Germinal center (tissue), 1 donor: ENCODE measurements around the gene MAML3.

Experiments
- DNase-seq: peaks from one replicate; pipeline ENCODE4 v3.0.0; 2012; ENCODE audit warnings: mixed read lengths, low spot score

Gene MAML3

DNA sequence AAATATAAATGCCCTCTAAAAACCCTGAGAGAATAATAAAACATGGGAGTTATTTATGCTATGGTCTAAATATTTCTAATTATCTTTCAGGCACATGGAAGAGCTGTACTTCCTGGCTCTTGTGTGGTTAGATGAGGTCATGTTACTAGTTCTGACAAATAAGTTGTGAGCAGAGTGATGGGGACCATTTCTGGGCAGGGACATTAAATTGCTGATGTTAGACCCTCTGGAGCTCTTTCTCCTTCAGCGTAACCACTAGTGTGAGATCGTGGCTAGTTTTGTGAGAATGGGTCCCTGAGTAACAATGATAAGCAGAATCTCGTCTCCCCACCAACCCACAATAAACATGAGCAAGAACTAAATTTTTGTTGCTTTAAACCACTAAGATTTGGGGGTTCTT, 108.0 kb downstream of the MAML3 start:
- no peak for DNase-seq

DNA sequence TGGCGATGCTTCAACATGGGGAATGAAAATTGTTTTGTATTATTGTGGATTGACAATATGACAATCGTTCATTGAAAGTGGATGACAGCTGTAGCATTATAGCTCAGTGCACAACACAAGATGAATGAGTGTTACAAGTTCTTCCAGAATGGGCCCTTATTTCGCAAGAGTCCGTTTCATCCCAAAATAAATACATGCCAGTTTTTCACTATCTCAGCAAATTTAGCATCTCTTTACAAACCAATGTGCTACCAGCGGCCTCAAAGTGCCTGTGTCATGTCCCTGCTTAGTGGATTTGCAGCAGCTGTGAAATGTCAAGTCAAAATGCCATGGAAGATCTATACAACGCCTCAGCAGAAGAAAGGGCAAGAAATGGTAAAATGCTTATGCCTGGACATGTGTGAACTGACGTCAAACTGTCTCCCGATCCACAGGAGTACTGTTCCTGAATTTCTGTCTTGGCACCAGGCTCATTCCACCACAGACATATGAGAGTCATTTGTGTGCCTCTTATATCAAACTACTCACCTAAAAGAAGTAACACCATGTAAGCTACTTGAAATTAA, 109.6 kb downstream of the MAML3 start:
- DNase-seq = no peak

DNA sequence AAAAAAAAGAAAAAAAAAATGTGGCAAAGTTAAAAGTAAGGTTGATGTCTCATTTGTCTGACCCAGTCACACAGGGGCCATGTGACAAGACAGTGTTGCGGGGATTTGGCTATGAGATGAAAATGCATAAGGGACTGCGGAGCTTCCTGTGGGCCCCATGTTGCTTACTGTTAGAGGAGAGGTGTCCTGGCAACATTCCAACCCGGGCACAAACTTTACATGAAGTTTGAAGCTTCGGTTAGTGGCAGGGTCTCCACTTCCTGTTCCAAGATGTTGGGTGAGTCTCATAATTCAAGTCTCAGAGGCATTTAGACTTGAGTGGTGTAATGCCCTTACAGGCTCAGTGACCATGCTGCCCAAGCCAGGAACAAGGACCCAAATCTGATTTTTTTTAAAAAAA, 111.3 kb downstream of the MAML3 start:
- no peak for DNase-seq

DNA sequence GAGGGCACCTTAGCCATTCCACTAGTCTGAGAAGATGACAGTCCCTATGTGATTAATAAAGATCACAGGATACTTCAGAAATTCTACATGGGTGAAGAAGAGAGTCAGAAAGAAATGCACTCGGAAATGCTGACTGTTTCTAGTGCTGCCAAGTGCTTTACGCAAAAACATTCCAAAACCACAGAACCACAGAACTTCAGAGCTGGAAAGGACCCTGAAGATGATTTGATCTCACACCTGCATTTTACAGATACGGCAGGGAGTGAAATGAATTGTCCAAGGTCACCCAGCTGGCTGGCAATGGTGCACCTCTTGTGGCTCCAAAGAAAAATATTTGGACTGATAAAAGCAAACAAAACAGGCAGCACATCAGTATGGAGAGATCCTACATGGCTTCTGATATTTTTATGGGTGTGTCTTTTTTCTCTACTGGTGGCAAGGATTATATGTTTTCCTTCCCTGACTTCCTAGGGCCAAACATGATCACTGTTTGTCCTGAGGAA, 115.9 kb downstream of the MAML3 start:
- no peak for DNase-seq

DNA sequence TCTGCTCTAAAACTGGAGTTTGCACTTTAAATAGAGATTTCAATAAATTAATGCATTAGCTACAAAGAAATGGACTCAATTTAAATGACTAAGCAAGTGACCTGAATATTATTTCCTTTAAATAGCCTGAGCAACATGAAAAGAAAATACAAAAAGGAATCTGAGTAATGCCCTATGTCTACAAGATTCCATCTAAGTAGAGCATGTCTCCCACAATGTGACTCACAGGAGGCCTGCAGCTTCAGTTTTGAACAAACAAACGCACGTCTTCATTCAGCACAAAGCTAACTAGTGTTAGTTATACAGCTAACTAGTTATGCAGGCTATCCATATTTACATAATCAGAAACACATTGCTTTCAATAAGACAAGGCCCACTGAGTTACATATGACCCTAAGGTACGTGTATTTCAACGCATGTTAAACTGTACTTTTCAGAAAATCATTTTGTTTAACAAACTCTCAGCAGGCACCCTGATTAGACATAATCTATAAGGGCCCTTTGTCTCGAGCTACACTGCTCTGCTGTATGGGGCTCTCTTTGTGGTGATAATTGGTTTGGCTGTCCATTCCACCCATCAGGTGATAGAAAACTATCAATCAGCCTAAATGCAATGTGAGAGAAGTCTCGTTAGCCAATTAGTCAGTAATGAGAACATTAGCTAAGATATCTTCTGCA, 116.5 kb downstream of the MAML3 start:
- no peak for DNase-seq

DNA sequence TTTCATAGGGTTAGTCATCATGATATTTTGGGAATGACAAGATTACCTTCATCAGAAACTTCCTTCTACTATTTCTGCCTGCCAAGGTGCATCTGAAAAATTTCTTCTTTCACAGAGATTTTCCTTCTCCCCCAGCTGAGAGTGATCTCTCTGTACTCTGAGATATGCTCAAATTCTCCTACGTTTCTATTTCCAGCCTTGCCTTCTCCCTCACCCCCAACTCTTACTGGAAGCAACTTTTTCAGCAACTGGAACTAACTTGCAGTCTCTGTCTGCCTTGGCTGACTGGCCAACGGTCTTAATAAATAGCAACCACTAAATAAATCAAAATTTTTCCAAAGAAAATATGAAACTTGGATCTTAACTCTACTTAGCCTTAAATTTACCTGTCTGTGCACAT, 122.3 kb downstream of the MAML3 start:
- DNase-seq = no peak

DNA sequence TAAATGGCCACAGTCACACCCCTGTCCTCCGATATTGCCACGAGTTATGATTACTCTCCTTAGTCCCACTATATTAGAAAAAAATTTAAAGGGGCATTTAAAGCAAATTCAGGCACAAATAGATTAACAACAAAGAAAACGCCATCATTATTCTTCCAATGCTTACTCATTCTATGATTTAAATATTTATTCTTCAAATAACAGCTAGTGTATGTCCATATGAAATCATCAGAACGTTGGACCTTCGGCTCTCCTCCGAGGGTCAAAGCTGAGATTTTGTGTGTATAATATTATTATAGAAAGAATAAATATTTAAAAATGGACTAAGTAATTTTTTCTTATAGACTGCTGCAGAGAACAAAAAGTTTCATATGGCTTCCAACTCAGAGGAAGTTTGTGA, 122.9 kb downstream of the MAML3 start:
- no peak for DNase-seq

DNA sequence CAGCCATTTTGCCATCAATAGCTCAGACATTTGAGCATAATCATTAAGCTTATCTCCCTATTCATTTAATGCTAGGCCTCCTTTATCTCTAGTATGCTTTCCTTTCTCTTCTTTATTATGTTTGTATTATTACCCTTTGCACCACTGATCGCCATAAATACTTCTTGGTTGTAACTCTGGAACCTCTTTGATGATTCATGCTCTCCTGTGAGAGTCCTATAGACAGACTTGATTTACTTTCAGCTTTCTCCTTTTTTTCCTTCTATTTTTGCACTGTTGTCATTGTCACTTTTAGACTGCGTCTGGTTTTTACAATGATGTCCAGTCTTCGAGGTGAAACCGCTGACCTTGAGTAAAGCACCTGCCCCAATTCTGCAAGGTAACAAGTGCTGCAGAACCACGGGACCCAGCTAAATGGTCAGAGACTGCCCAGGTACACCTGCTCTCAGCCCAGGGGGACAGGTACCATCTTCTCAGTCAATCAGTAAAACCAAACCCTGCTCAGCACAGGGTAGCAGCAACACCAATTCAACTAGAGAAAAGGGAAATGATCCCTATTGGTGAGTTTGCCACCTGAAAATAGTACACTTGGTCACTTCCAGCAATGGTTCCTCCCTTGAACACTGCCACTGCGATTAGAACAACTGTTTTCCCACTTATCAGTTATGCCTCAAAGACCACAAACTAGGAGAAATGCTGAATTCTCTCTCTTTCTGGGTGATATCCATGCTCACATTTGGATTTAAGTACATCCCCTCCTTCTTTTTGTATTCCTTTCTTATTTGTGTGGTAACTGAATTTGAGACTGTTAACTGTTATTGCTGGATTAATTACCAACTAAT, 125.1 kb downstream of the MAML3 start:
- DNase-seq = no peak

DNA sequence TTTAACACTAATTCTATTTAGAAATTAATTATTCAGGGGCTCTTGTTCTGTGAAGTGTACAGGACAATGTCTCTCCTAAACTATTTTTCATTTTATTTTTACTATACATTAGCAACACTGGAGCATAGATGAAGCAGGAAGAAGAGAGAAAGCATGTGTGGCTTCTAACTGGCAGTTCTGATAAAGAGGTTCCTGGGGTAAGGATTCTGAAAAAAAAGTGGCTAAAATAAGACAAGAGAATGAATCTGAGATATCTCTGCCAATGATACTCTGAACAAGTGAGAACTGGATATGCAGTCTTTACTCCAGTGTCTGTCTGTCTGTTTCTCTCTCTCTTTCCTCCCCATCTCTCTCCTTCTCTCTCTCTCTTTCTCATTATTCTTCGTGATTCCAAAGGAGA, 125.9 kb downstream of the MAML3 start:
- no peak for DNase-seq

DNA sequence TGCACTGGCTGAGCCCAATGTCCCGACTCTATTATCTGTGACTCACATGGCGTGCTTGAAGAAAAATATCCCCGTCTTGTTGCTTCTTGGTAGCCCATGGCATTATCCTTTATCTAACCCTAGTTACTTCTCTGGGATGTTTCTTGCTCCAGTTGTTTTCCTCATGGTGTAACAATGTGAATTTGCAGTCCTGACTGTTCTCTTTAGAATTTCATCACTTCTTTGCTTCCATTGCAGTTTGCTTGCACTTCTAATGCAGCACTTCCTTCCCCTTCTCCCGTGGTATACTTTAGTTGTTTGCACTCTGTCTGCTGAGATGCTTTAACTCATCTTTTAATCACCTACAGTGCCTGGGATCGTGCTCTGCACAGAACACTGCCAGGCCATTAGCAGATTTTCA, 126.9 kb downstream of the MAML3 start:
- no peak for DNase-seq

DNA sequence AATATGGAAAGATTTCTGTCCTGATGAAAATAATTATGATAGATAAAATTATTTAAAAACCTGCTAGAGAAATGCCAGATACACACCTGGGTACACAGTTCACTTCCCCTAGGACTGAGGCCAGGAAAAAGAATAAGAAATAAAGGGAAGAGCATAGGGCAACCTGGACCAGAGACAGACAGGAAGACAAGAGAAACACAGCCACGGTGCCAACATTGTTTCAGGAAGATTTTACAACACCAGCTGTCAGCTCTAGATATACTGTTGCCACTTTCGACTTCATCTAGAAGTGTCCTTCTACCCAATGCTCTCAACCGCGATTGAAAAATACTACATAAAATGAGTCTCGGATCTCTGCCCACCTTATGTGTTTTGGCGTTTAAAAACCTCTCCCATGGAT, 128.5 kb downstream of the MAML3 start:
- no peak for DNase-seq

DNA sequence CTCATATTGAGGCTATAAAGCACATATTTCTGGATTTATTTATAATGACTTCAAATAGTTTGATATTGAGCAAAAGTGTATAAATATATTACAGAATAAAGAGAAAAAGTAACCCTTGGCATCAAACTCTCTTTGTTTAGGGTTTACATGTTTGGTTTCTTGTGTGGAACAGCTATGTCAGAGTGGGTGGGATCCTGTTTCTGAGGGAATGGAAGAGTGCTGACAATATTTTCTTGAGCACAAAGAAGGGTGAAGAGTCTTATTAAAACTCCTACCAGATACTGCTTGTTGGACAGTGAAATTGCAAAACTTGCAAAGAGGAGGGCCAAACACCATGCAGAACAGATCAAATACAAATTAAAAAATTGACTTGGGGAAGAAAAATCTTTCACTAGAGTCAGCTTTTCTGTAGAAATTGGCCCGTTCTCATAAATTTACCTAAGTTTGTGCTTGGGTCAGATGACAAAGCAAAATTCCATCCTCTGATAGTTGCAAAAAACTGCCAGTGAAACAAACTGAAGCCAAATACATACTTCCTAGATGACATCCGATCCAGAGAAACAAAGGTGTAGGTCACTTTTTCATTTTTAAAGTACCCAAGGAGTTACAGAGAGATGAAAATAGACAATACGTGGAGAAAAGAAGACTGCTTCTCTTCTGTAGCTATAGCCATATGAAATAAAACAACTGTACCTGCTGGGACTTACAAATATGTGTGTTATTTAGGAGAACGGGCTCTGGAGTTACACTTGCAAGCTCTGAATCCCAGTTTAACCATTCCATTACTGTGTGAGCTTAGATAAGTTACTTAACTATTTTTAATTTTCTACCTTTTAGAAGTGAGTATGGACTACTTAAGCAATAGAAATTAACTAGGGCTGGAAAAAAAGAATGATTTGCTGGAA, 133.3 kb downstream of the MAML3 start:
- no peak for DNase-seq

DNA sequence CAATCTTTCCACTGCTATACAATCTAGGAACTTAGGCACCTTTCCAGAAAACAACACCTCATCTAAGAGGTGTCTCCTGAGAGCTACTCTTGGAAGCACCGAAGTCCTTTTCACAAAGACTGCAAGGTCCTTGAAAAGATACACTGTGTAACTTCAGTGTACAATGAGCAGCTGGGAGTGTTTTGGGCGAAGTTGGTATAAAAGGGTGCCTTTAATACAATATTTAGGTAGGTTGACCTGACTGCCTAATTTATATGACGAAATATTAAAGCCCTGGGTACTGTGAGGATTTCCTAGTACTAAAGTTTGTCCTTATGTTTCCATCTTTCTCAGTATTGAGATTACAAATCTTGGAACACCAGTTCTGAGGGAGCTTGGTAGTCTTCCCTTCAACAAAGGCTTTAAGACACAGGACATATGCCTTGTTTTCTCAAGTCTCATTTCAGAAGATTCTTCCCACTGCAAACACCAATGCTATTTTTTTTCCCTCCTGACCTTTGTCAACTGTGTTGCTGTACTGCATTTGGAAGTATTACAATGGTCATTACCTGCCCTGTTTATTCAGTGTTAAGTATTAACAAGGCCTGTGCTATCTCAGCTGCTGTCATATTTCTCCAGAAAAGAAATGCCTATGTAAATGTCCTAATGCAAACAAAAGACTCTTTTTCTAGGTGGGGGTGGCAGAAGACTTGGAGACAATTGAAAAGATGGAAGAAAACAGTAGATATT, 134.2 kb downstream of the MAML3 start:
- no peak for DNase-seq

DNA sequence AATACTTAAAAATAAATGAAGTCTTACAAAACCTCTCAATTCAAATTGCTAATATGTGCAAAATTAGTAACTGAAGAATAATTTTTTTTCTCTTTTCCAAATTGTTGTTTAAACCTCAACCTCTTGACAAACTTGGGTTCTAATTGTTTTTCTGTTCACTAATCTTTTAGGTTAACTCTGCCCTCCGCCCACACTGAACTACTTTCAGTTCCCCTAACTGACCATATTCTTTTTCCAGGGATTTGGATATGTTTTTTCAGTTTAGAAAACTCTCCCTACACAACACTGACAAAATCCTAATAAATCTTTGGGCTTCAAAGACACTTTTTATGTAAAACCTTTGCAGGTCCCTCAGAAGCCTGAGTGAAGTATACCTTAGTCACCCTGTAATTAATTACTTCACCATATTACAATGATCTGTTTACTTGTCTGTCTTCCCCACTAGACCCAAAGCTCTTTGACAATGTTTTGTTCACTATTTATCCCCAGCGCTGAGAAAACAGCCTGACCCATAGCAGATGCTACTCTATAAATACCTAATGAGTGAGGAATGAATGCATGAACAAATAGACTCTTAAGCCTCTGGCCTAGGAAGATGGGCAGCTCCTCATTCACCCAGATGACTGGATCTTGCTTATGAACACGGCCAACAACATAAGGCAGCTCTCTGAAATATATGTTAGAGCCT, 134.9 kb downstream of the MAML3 start:
- no peak for DNase-seq

DNA sequence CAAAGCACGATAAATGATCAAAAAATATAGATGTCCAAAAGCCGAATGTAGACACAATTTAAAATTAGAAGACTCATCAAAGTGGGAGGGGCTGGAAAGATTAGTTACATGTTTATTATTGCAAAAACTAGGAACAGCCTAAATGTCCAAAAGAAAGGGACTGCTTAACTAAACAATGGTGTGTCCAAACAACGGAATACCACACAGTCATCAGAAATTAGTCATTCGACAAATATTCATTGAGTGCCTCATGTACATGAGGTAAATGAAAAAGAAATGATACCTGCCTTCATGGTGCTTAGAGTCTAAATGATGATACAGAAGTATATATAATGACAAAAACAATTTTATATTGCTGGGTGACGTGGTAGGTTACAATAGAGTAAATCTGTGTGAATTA, 139.7 kb downstream of the MAML3 start:
- DNase-seq = no peak

DNA sequence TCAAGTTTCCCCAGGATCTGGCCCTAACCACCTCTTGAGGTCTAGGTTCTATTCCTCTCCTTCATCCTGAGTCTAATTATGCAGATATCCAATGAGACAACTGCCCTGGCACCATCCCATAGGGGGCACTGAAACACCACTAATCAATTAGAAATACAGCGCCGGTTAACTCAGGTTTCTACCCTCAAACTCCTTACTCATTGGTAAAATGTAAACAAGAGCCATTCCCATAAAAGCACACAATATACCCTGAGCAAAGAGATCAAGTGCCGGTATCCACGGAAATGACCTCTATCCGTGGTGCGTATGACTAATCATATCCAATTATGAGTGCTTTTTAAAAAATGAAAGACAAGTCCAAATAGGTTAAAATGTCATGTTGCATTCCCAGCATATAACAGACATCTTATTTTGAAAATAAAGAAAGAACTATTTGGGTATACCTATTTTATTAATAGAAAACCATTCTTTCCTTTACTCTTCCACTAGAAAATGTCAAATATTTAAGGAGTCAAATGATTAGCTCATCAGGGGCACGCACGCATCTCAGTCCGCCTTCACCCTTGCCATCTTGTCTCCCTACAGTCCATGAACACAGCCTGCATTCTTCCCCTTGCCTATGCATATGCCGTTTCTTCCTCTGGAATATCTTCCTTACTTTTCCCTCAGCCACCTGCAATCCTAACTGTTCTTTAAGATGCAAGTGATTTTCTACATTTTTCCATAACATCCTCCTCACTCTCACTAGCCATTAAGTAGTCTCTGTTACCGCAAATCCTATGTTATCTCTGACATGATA, 141.1 kb downstream of the MAML3 start:
- peak; percentile 25 for DNase-seq

DNA sequence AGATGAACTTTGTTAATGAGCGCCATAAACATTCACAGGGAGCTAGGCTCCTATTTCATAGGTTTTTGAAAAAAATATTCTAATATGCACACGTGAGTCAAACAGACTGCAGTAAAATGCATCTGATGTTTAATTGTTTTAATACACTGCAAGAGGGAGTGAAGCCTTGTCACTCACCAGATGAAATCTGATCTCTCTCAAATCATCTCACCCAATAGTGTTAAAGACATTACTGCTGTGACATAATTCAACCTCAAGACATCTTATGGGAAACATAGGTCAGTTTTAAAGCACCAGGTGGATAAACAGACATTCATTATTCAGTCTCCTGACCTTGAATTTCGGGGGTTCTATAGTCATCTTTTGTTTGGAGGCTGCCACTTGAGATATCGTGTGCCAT, 148.3 kb downstream of the MAML3 start:
- no peak for DNase-seq

DNA sequence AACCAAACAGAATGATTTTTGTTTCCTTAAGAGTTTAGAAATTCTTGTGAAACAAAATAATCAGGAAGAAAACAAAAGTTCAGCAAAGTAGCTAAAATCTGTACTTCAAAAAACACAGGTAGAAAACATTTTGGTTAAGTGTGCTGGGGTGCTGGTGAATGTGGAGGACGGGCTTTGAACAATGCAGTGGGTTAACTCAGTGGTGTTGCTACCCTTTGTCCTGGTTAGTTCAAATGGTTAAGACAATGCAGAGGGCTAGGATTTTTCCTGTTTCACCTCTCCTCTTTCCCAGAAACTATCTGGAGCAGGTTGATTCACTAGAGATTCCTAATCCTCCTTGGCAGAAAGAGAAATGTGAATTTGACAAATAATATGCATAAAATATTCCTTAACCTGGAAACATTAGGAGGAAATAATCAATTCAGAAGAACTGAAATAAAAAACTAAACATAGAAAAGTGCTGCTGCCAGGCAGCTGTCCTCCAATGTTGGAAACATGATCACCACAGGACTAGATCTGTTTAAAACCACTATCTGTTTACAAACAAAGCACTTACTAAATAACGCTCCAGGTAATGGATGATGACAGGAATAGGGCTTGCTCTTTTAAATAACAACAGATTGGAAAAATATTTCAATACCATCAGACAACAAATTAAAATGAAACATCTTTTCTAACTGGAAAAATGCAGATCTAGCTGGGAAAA, 148.9 kb downstream of the MAML3 start:
- DNase-seq = no peak

DNA sequence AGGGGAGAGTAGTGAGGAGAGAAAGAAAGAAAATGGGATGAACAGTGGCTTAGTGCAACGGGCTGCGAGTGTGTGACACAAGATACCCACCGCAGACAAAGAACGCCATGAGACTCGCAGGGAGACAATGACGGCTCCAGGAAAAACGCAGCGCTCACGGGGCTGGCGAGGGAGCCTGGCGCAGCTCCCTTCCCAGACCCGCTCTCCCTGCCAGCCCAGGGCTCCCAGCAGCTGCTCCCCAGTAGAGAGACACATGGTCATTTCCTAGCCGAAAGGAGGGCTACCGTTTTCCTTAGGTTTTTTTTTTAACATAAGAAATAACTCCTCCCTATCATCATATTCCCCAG, 149.5 kb downstream of the MAML3 start:
- no peak for DNase-seq
